H9 (cell line): Measurements from ENCODE around the gene MSANTD2. TPM values are rescaled to one million over a fixed set of nuclear protein-coding genes. Genes with fewer than 3 reads are reported as not detected.
A peak's percentile ranks its signal among the peaks of the same experiment; 100 is the strongest.

Experiments used
- DNase-seq: peaks from one replicate; pipeline ENCODE4 v3.0.0-alpha.2; 2017
- H2AFZ ChIP-seq: one replicate; pipeline ENCODE4 v1.6.1; 2013; ENCODE audit warnings: mild to moderate bottlenecking, low read length, control low read depth, moderate library complexity
- H2AK5ac ChIP-seq: 2 replicates; pipeline ENCODE4 v1.6.1; 2013; ENCODE audit warnings: low read length, control low read depth, mixed read lengths; ENCODE audit not compliant: insufficient read length
- H2BK120ac ChIP-seq: one replicate; pipeline ENCODE4 v1.6.1; 2013; ENCODE audit warnings: low read depth, mild to moderate bottlenecking, low read length, control low read depth, inconsistent platforms; ENCODE audit not compliant: poor library complexity, severe bottlenecking
- H2BK12ac ChIP-seq: 2 replicates; pipeline ENCODE4 v1.6.1; 2013; ENCODE audit warnings: low read length, control low read depth, mixed read lengths, low read depth; ENCODE audit not compliant: insufficient read length
- H2BK15ac ChIP-seq: 2 replicates; pipeline ENCODE4 v1.6.1; 2013; ENCODE audit warnings: low read depth, low read length, control low read depth
- H2BK20ac ChIP-seq: one replicate; pipeline ENCODE4 v1.6.1; 2013; ENCODE audit warnings: low read depth, mild to moderate bottlenecking, low read length, control low read depth, inconsistent platforms; ENCODE audit not compliant: poor library complexity, severe bottlenecking
- H2BK5ac ChIP-seq: 2 replicates; pipeline ENCODE4 v1.6.1; 2013; ENCODE audit warnings: low read length, control low read depth, mixed read lengths; ENCODE audit not compliant: insufficient read length
- H3K14ac ChIP-seq: 2 replicates; pipeline ENCODE4 v1.6.1; 2013; ENCODE audit warnings: low read length, control low read depth; ENCODE audit not compliant: insufficient read depth
- H3K18ac ChIP-seq: 2 replicates; pipeline ENCODE4 v1.6.1; 2013; ENCODE audit warnings: low read depth, mild to moderate bottlenecking, mixed read lengths, low read length, control low read depth; ENCODE audit not compliant: insufficient read length
- H3K23ac ChIP-seq: 2 replicates; pipeline ENCODE4 v1.6.1; 2013; ENCODE audit warnings: low read length, control low read depth, mixed read lengths, low read depth; ENCODE audit not compliant: insufficient read length
- H3K23me2 ChIP-seq: 2 replicates; pipeline ENCODE4 v1.6.1; 2013; ENCODE audit warnings: low read depth, mild to moderate bottlenecking, mixed read lengths, low read length, control low read depth; ENCODE audit not compliant: insufficient read length, poor library complexity, severe bottlenecking
- H3K27ac ChIP-seq: 2 replicates; pipeline ENCODE4 v1.5.1; 2013; ENCODE audit warnings: low read length, control low read depth, mixed read lengths, low read depth; ENCODE audit not compliant: insufficient read length
- H3K27me3 ChIP-seq: 2 replicates; pipeline ENCODE4 v1.6.1; 2013; ENCODE audit warnings: low read length, control low read depth, inconsistent platforms; ENCODE audit not compliant: insufficient read depth
- H3K4ac ChIP-seq: 2 replicates; pipeline ENCODE4 v1.6.1; 2013; ENCODE audit warnings: low read depth, mild to moderate bottlenecking, control low read depth, inconsistent platforms, low read length, moderate library complexity
- H3K4me1 ChIP-seq: 2 replicates; pipeline ENCODE4 v1.6.1; 2013; ENCODE audit warnings: low read length, control low read depth, inconsistent platforms; ENCODE audit not compliant: insufficient read depth
- H3K4me2 ChIP-seq: 2 replicates; pipeline ENCODE4 v1.6.1; 2013; ENCODE audit warnings: low read length, control low read depth, mixed read lengths; ENCODE audit not compliant: insufficient read length, insufficient read depth
- H3K56ac ChIP-seq: 2 replicates; pipeline ENCODE4 v1.6.1; 2013; ENCODE audit warnings: low read depth, mild to moderate bottlenecking, mixed read lengths, low read length, control low read depth; ENCODE audit not compliant: insufficient read length
- H3K79me1 ChIP-seq: 2 replicates; pipeline ENCODE4 v1.6.1; 2013; ENCODE audit warnings: low read depth, mild to moderate bottlenecking, moderate library complexity, low read length, control low read depth, inconsistent platforms; ENCODE audit not compliant: insufficient read depth, poor library complexity, severe bottlenecking
- H3K79me2 ChIP-seq: 2 replicates; pipeline ENCODE4 v1.6.1; 2013; ENCODE audit warnings: low read length, control low read depth, inconsistent platforms; ENCODE audit not compliant: insufficient read depth
- H3K9ac ChIP-seq: 2 replicates; pipeline ENCODE4 v1.6.1; 2013; ENCODE audit warnings: low read length, control low read depth, mixed read lengths; ENCODE audit not compliant: insufficient read length; ENCODE audit errors: extremely low read depth
- H3K9me3 ChIP-seq: one replicate; pipeline ENCODE4 v1.6.1; 2013; ENCODE audit warnings: low read depth, low read length, inconsistent platforms; ENCODE audit not compliant: control insufficient read depth
- H3T11ph ChIP-seq: one replicate; pipeline ENCODE4 v1.6.1; 2013; ENCODE audit warnings: mild to moderate bottlenecking, low read length, control low read depth, inconsistent platforms
- H4K20me1 ChIP-seq: one replicate; pipeline ENCODE4 v1.6.1; 2013; ENCODE audit not compliant: control insufficient read depth, insufficient read length, insufficient read depth
- H4K5ac ChIP-seq: 2 replicates; pipeline ENCODE4 v1.6.1; 2013; ENCODE audit warnings: low read depth, mild to moderate bottlenecking, mixed read lengths, low read length, control low read depth; ENCODE audit not compliant: insufficient read length
- H4K8ac ChIP-seq: replicated peaks from 2 replicates; pipeline ENCODE4 v1.6.1; 2013; ENCODE audit warnings: low read length, control low read depth, mixed read lengths, low read depth; ENCODE audit not compliant: insufficient read length
- H4K91ac ChIP-seq: 2 replicates; pipeline ENCODE4 v1.6.1; 2013; ENCODE audit warnings: low read depth, mild to moderate bottlenecking, moderate library complexity, mixed read lengths, low read length, control low read depth; ENCODE audit not compliant: insufficient read length
- H3K27ac Mint-ChIP-seq, 3 experiments: 2 replicates in 2 of 3; 3 replicates in 1 of 3; pipeline ENCODE4 v1.8.0; 2020 to 2021; ENCODE audit warnings: mixed read lengths in 3 of 3, mild to moderate bottlenecking in 1 of 3, moderate library complexity in 1 of 3
- H3K27me3 Mint-ChIP-seq: 2 replicates; pipeline ENCODE4 v1.8.0; 2021; ENCODE audit warnings: low read depth, mild to moderate bottlenecking, moderate library complexity, mixed read lengths
- H3K36me3 Mint-ChIP-seq, 3 experiments: 2 replicates in 2 of 3; 3 replicates in 1 of 3; pipeline ENCODE4 v1.8.0; 2020 to 2021; ENCODE audit warnings: low read depth in 3 of 3, mixed read lengths in 3 of 3; ENCODE audit not compliant: insufficient read depth in 1 of 3
- H3K4me1 Mint-ChIP-seq, 2 experiments: 2 replicates each; pipeline ENCODE4 v1.8.0; 2020; ENCODE audit warnings: mixed read lengths in 2 of 2
- H3K4me3 Mint-ChIP-seq, 2 experiments: 2 replicates in 1 of 2; 3 replicates in 1 of 2; pipeline ENCODE4 v1.8.0; 2020 to 2021; ENCODE audit warnings: mild to moderate bottlenecking in 2 of 2, mixed read lengths in 2 of 2, moderate library complexity in 1 of 2
- H3K9me3 Mint-ChIP-seq, 2 experiments: 2 replicates in 1 of 2; 3 replicates in 1 of 2; pipeline ENCODE4 v1.8.0; 2020; ENCODE audit warnings: mild to moderate bottlenecking in 2 of 2, mixed read lengths in 2 of 2, moderate library complexity in 1 of 2
- WGBS: extraction: QIAGEN DNeasy Blood & Tissue Kit; methylation state at CpG from one replicate; pipeline ENCODE4 v1.1.7; 2013; ENCODE audit warnings: missing lambda C conversion rate, low lambda C conversion rate, mixed read lengths; ENCODE audit not compliant: insufficient read length; ENCODE audit errors: extremely low coverage; 5-methylcytosine and 5-hydroxymethylcytosine counted together
- total RNA-seq: library from RNA; stranded (reverse); gene quantifications from 2 replicates; pipeline ENCODE4 v1.2.1, GENCODE V29; 2021
- TF ChIP-seq, protein P1 (sequence below): fragments of 200-600 bp; sonication (generic); conservative IDR thresholded peaks from 3 replicates; pipeline ENCODE4 v1.8.0; 2021; ENCODE audit warnings: antibody characterized with exemption, mild to moderate bottlenecking

MSANTD2 gene
- total RNA-seq, 1 experiment from 2014 or later: 18.1 TPM

DNA sequence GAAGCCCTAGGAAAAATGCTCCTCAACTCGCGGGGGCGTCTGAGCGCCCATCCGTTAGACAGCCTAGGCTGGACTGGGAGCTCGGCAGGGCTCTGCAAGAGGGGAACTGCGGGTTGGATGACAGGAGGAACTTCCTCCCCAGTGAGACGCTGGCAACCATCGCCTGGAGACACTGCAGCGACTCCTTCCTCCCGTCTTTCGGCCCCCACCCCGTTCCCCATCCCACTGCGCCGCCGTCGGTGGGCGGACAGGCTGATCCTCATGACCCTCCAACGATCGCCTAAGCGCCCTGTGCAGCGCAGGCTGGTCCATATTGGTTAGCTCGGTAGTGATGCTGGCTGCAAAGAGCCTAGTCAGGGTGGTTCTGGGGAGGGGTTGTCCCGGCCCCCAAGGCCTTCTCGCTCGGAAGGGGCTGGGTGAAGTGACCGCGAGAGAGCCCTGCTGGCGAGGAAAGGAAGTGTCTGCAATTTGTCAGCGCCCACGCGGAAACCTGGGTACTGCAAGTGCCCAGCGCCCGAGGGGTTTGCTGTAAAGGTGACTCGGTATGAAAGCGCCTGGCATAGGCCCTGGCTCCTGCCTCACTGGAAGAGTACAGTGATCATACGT is 59.8 kb downstream of the MSANTD2 start:
- Histone ChIP-seq H3K79me1 (no peaks in the 10 kb centered on the region), H2BK120ac (no peak overlapping the region), H3K27me3 (peaks cover 80% of the 10 kb centered on the region), H2AFZ (no peak overlapping the region), H3K18ac (no peak overlapping the region), H3K9ac (no peak overlapping the region), H4K8ac (no peak overlapping the region), H4K5ac (no peak overlapping the region), H4K20me1 (no peaks in the 10 kb centered on the region), H3K4me2 (peak overlapping the region; percentile 49), H3K27ac (no peak overlapping the region), H2AK5ac (no peak overlapping the region), H2BK12ac (no peak overlapping the region), H3K4me1 (no peaks in the 10 kb centered on the region), H3T11ph (no peak overlapping the region), H3K56ac (no peak overlapping the region), H2BK15ac (no peak overlapping the region), H3K14ac (no peak overlapping the region), H4K91ac (no peak overlapping the region), H3K23me2 (peaks cover 14% of the 10 kb centered on the region), H2BK20ac (no peak overlapping the region), H3K4ac (no peak overlapping the region), H3K9me3 (no peaks in the 10 kb centered on the region), H3K23ac (no peak overlapping the region), H2BK5ac (no peak overlapping the region), H3K79me2 (no peaks in the 10 kb centered on the region)
- peak; percentile 53 for DNase-seq
- H3K4me3 Mint-ChIP-seq: peak overlapping the region; percentile 73 to 80
- no peaks in the 10 kb centered on the region; a peak in 1 of 5 replicates for H3K9me3 Mint-ChIP-seq
- TF ChIP-seq, protein P1, sequence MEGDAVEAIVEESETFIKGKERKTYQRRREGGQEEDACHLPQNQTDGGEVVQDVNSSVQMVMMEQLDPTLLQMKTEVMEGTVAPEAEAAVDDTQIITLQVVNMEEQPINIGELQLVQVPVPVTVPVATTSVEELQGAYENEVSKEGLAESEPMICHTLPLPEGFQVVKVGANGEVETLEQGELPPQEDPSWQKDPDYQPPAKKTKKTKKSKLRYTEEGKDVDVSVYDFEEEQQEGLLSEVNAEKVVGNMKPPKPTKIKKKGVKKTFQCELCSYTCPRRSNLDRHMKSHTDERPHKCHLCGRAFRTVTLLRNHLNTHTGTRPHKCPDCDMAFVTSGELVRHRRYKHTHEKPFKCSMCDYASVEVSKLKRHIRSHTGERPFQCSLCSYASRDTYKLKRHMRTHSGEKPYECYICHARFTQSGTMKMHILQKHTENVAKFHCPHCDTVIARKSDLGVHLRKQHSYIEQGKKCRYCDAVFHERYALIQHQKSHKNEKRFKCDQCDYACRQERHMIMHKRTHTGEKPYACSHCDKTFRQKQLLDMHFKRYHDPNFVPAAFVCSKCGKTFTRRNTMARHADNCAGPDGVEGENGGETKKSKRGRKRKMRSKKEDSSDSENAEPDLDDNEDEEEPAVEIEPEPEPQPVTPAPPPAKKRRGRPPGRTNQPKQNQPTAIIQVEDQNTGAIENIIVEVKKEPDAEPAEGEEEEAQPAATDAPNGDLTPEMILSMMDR: peak; percentile 47
- H3K27me3 Mint-ChIP-seq: peaks cover 94% of the 10 kb centered on the region
- peaks cover 25 to 27% of the 10 kb centered on the region in 2 experiments for H3K4me1 Mint-ChIP-seq
- H3K27ac Mint-ChIP-seq: no peak overlapping the region
- no peaks in the 10 kb centered on the region; a peak in 1 of 7 replicates for H3K36me3 Mint-ChIP-seq
- WGBS: no CpG with 5 or more reads among the region's 37 CpGs
